Duodenal mucosa (tissue), 2 donors: Measurements from ENCODE around the gene GNAT2.

Experiments
- H3K27ac ChIP-seq: one replicate; pipeline ENCODE4 v1.7.0; 2013; ENCODE audit warnings: low read depth, low read length
- H3K27me3 ChIP-seq, 2 donors: one replicate each; pipeline ENCODE4 v1.7.0; 2013; ENCODE audit warnings: low read length in 2 of 2, control low read depth in 1 of 2; ENCODE audit not compliant: insufficient read depth in 2 of 2, control insufficient read depth in 1 of 2
- H3K36me3 ChIP-seq, 2 donors: one replicate each; pipeline ENCODE4 v1.7.0; 2013; ENCODE audit warnings: low read length in 2 of 2, control low read depth in 1 of 2; ENCODE audit not compliant: insufficient read depth in 2 of 2, control insufficient read depth in 1 of 2
- H3K4me1 ChIP-seq, 2 donors: one replicate each; pipeline ENCODE4 v1.7.0; 2013; ENCODE audit warnings: low read length in 2 of 2, control low read depth in 1 of 2; ENCODE audit not compliant: insufficient read depth in 2 of 2, control insufficient read depth in 1 of 2
- H3K4me3 ChIP-seq, 2 donors: one replicate each; pipeline ENCODE4 v1.7.0; 2013; ENCODE audit warnings: low read length in 2 of 2, low read depth in 1 of 2
- H3K9ac ChIP-seq, 2 donors: one replicate each; pipeline ENCODE4 v1.7.0; 2013; ENCODE audit warnings: low read length in 2 of 2, low read depth in 1 of 2
- H3K9me3 ChIP-seq, 2 donors: one replicate each; pipeline ENCODE4 v1.7.0; 2013; ENCODE audit warnings: low read length in 2 of 2, control low read depth in 1 of 2; ENCODE audit not compliant: control insufficient read depth in 1 of 2

The GNAT2 gene

GRCh38 chr1:109627692-109628399 lies 8.4 kb upstream of the GNAT2 start:
- Histone ChIP-seq H3K9ac (no peak overlapping the region), H3K4me3 (no peak overlapping the region), H3K9me3 (no peaks in the 10 kb centered on the region), H3K4me1 (peaks cover 22 to 26% of the 10 kb centered on the region in 2 donors), H3K27me3 (no peaks in the 10 kb centered on the region), H3K36me3 (peaks cover 40 to 67% of the 10 kb centered on the region in 2 donors), H3K27ac (no peak overlapping the region)

GRCh38 chr1:109626682-109627408 lies 7.4 kb upstream of the GNAT2 start:
- H3K4me1 ChIP-seq: peaks cover 23 to 27% of the 10 kb centered on the region in 2 donors

GRCh38 chr1:109625601-109626560 lies 6.5 kb upstream of the GNAT2 start:
- no peak overlapping the region for H3K9ac ChIP-seq
- no peak overlapping the region for H3K27ac ChIP-seq
- H3K27me3 ChIP-seq: no peaks in the 10 kb centered on the region

More at GRCh38 chr1:109626682-109627408, 7.4 kb upstream of the GNAT2 start:
- H3K9ac ChIP-seq: no peak overlapping the region
- no peaks in the 10 kb centered on the region for H3K9me3 ChIP-seq
- peaks cover 37 to 64% of the 10 kb centered on the region in 2 donors for H3K36me3 ChIP-seq
- no peak overlapping the region for H3K4me3 ChIP-seq
- H3K27me3 ChIP-seq: no peaks in the 10 kb centered on the region
- no peak overlapping the region for H3K27ac ChIP-seq

GRCh38 chr1:109625176-109625575 lies 5.8 kb upstream of the GNAT2 start:
- Histone ChIP-seq H3K4me3 (no peak overlapping the region), H3K4me1 (peaks cover 28 to 37% of the 10 kb centered on the region in 2 donors), H3K36me3 (peaks cover 24 to 50% of the 10 kb centered on the region in 2 donors), H3K27ac (no peak overlapping the region), H3K9ac (no peak overlapping the region), H3K9me3 (no peaks in the 10 kb centered on the region), H3K27me3 (no peaks in the 10 kb centered on the region)

More at GRCh38 chr1:109625601-109626560, 6.5 kb upstream of the GNAT2 start:
- H3K4me3 ChIP-seq: no peak overlapping the region
- H3K36me3 ChIP-seq: peaks cover 27 to 55% of the 10 kb centered on the region in 2 donors
- H3K9me3 ChIP-seq: no peaks in the 10 kb centered on the region
- peaks cover 28 to 37% of the 10 kb centered on the region in 2 donors for H3K4me1 ChIP-seq

GRCh38 chr1:109624201-109625010 lies 5.0 kb upstream of the GNAT2 start:
- no peaks in the 10 kb centered on the region for H3K27me3 ChIP-seq
- H3K4me1 ChIP-seq: peaks cover 30 to 39% of the 10 kb centered on the region in 2 donors
- H3K27ac ChIP-seq: no peak overlapping the region
- peaks cover 19 to 42% of the 10 kb centered on the region in 2 donors for H3K36me3 ChIP-seq
- no peaks in the 10 kb centered on the region for H3K9me3 ChIP-seq
- H3K4me3 ChIP-seq: no peak overlapping the region
- no peak overlapping the region for H3K9ac ChIP-seq

GRCh38 chr1:109623601-109624161 lies 4.3 kb upstream of the GNAT2 start:
- peaks cover 37 to 44% of the 10 kb centered on the region in 2 donors for H3K4me1 ChIP-seq

GRCh38 chr1:109622895-109623294 lies 3.5 kb upstream of the GNAT2 start:
- H3K27ac ChIP-seq: no peak overlapping the region
- peaks cover 13 to 27% of the 10 kb centered on the region in 2 donors for H3K36me3 ChIP-seq
- peaks cover 44 to 51% of the 10 kb centered on the region in 2 donors for H3K4me1 ChIP-seq

More at GRCh38 chr1:109623601-109624161, 4.3 kb upstream of the GNAT2 start:
- H3K4me3 ChIP-seq: no peak overlapping the region
- H3K36me3 ChIP-seq: peaks cover 18 to 35% of the 10 kb centered on the region in 2 donors
- no peaks in the 10 kb centered on the region for H3K9me3 ChIP-seq
- no peaks in the 10 kb centered on the region for H3K27me3 ChIP-seq
- H3K27ac ChIP-seq: no peak overlapping the region
- peak overlapping the region in 1 of 2 donors; percentile 20 for H3K9ac ChIP-seq

GRCh38 chr1:109622137-109622892 lies 2.9 kb upstream of the GNAT2 start:
- peak overlapping the region; percentile 89 to 98 for H3K4me3 ChIP-seq
- no peaks in the 10 kb centered on the region for H3K9me3 ChIP-seq
- H3K36me3 ChIP-seq: peaks cover 8 to 22% of the 10 kb centered on the region in 2 donors
- peaks cover 49 to 51% of the 10 kb centered on the region in 2 donors for H3K4me1 ChIP-seq
- H3K27ac ChIP-seq: no peak overlapping the region
- H3K9ac ChIP-seq: peak overlapping the region; percentile 62 to 70
- no peaks in the 10 kb centered on the region for H3K27me3 ChIP-seq

More at GRCh38 chr1:109622895-109623294, 3.5 kb upstream of the GNAT2 start:
- Histone ChIP-seq H3K9me3 (no peaks in the 10 kb centered on the region), H3K4me3 (peak overlapping the region in 1 of 2 donors; percentile 98), H3K27me3 (no peaks in the 10 kb centered on the region), H3K9ac (peak overlapping the region in 1 of 2 donors; percentile 62)
